ENCODE results near the gene ROBO3. TPM values are rescaled to one million over a fixed set of nuclear protein-coding genes. Genes with fewer than 3 reads are reported as not detected.

The ROBO3 gene
- total and polyA plus RNA-seq, 10 of the 15 experiments (the other 5 are each of a cell fraction or from before 2014, with no cell fraction given): 0.10 to 0.63 (median 0.31) TPM; not detected in 2

DNA sequence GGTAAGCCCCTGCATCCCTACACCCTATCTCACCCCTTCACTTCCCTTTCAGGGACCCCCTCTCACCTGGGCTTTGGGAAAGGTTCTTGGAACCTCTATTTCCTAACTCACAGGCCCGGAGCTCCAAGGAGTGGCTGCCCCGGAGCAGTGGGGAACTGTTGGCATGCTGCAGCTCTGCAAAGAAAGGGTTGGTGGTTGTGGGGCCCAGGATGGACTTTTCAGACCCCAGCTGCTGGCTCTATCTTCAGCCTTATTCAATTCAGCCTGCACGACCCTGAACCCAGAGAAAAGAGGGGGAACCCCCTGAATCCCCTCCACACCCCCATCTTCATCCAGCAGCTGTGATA lies 22.4 kb downstream of the ROBO3 start:
- Histone ChIP-seq H3K9me3 (replicated peaks; ENCODE audit: control insufficient read depth, insufficient read depth, low read length) (no peaks in the 10 kb centered on the region), H3K27ac (ENCODE audit: control insufficient read depth, insufficient read depth) (no peak overlapping the region), H3K4me2 (ENCODE audit: control insufficient read depth, insufficient read depth) (no peak overlapping the region), H3K4me1 (ENCODE audit: control insufficient read depth, insufficient read depth, low read length) (no peaks in the 10 kb centered on the region), H2AFZ (ENCODE audit: control insufficient read depth, low read depth, low read length) (no peak overlapping the region), H3K9ac (ENCODE audit: control insufficient read depth, insufficient read depth, low read length) (no peak overlapping the region), H3K36me3 (ENCODE audit: control insufficient read depth in 2 of 2, insufficient read depth in 2 of 2, low read length in 1 of 2) (no peaks in the 10 kb centered on the region; a peak in 1 of 4 replicates), H4K20me1 (ENCODE audit: control insufficient read depth, insufficient read depth) (no peaks in the 10 kb centered on the region), H3K4me3 (no peak overlapping the region), H3K79me2 (ENCODE audit: control insufficient read depth, insufficient read depth, low read length) (no peaks in the 10 kb centered on the region), H3K27me3 (replicated peaks in 1 of 2; ENCODE audit: control insufficient read depth in 2 of 2, insufficient read depth in 2 of 2, low read length in 1 of 2) (peaks cover 0 to 4% of the 10 kb centered on the region in 2 experiments; a peak in 3 of 4 replicates)
- FAIRE-seq: no peak
- ChIA-PET CTCF (interaction anchor here (1.1 to 1.4 kb wide), 2 partner anchors 52 to 94 kb away, joined by 3 to 4 read pairs; no protein-coding TSS in a partner anchor), RAD21 (ENCODE audit: unreplicated experiment) (no interaction called here), POLR2A (no interaction called here), SMC1A (ENCODE audit: uncharacterized antibody, unreplicated experiment) (no interaction called here)
- intact Hi-C loops (cut with micrococcal nuclease; ENCODE audit: unreplicated experiment) (loop anchor here (10.0 kb wide), 1 partner anchor 257 kb away; no protein-coding TSS in a partner anchor), in situ Hi-C loops (cut with MboI) (no loop called here)
- WGBS (ENCODE audit: insufficient coverage, insufficient replicate concordance, low lambda C conversion rate, missing lambda C conversion rate): 27% methylated on average over 2 of the region's 3 CpGs
- BruUV-seq (replicated peaks): no TSS peak
- ATAC-seq: no peak
- no peak for DNase-seq (ENCODE audit: low read depth, low spot score)
- TF ChIP-seq, protein P1, sequence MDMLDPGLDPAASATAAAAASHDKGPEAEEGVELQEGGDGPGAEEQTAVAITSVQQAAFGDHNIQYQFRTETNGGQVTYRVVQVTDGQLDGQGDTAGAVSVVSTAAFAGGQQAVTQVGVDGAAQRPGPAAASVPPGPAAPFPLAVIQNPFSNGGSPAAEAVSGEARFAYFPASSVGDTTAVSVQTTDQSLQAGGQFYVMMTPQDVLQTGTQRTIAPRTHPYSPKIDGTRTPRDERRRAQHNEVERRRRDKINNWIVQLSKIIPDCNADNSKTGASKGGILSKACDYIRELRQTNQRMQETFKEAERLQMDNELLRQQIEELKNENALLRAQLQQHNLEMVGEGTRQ (IDR thresholded peaks at IDR 0.05; ENCODE audit: borderline replicate concordance, low read depth, low read length): no peak
- no peak for TF ChIP-seq KLF5 (IDR thresholded peaks at IDR 0.05; ENCODE audit: partially characterized antibody)
- TF ChIP-seq, protein P2, sequence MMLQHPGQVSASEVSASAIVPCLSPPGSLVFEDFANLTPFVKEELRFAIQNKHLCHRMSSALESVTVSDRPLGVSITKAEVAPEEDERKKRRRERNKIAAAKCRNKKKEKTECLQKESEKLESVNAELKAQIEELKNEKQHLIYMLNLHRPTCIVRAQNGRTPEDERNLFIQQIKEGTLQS (IDR thresholded peaks at IDR 0.05; ENCODE audit: borderline replicate concordance, extremely low read depth, low read depth, low read length): no peak
- no peak for TF ChIP-seq FOXM1 (IDR thresholded peaks at IDR 0.05; ENCODE audit: low read depth, low read length)
- no peak for TF ChIP-seq NR2F1 (conservative IDR thresholded peaks at IDR 0.05)
- TF ChIP-seq MTA2 (IDR thresholded peaks at IDR 0.05; ENCODE audit: low read depth): no peak
- no peak for TF ChIP-seq ESRRA (IDR thresholded peaks at IDR 0.05; ENCODE audit: low read length)
- TF ChIP-seq, protein P3, sequence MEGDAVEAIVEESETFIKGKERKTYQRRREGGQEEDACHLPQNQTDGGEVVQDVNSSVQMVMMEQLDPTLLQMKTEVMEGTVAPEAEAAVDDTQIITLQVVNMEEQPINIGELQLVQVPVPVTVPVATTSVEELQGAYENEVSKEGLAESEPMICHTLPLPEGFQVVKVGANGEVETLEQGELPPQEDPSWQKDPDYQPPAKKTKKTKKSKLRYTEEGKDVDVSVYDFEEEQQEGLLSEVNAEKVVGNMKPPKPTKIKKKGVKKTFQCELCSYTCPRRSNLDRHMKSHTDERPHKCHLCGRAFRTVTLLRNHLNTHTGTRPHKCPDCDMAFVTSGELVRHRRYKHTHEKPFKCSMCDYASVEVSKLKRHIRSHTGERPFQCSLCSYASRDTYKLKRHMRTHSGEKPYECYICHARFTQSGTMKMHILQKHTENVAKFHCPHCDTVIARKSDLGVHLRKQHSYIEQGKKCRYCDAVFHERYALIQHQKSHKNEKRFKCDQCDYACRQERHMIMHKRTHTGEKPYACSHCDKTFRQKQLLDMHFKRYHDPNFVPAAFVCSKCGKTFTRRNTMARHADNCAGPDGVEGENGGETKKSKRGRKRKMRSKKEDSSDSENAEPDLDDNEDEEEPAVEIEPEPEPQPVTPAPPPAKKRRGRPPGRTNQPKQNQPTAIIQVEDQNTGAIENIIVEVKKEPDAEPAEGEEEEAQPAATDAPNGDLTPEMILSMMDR (IDR thresholded peaks at IDR 0.05 in 2 of 3, conservative IDR thresholded peaks at IDR 0.05 in 1 of 3; ENCODE audit: control insufficient read depth in 2 of 3, extremely low read depth in 1 of 3, insufficient read depth in 1 of 3, low read depth in 3 of 3, low read length in 3 of 3): no peak
- TF ChIP-seq, protein P4, sequence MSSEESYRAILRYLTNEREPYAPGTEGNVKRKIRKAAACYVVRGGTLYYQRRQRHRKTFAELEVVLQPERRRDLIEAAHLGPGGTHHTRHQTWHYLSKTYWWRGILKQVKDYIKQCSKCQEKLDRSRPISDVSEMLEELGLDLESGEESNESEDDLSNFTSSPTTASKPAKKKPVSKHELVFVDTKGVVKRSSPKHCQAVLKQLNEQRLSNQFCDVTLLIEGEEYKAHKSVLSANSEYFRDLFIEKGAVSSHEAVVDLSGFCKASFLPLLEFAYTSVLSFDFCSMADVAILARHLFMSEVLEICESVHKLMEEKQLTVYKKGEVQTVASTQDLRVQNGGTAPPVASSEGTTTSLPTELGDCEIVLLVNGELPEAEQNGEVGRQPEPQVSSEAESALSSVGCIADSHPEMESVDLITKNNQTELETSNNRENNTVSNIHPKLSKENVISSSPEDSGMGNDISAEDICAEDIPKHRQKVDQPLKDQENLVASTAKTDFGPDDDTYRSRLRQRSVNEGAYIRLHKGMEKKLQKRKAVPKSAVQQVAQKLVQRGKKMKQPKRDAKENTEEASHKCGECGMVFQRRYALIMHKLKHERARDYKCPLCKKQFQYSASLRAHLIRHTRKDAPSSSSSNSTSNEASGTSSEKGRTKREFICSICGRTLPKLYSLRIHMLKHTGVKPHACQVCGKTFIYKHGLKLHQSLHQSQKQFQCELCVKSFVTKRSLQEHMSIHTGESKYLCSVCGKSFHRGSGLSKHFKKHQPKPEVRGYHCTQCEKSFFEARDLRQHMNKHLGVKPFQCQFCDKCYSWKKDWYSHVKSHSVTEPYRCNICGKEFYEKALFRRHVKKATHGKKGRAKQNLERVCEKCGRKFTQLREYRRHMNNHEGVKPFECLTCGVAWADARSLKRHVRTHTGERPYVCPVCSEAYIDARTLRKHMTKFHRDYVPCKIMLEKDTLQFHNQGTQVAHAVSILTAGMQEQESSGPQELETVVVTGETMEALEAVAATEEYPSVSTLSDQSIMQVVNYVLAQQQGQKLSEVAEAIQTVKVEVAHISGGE (CRISPR knock-in tag; IDR thresholded peaks at IDR 0.05): no peak
- TF ChIP-seq, protein P5, sequence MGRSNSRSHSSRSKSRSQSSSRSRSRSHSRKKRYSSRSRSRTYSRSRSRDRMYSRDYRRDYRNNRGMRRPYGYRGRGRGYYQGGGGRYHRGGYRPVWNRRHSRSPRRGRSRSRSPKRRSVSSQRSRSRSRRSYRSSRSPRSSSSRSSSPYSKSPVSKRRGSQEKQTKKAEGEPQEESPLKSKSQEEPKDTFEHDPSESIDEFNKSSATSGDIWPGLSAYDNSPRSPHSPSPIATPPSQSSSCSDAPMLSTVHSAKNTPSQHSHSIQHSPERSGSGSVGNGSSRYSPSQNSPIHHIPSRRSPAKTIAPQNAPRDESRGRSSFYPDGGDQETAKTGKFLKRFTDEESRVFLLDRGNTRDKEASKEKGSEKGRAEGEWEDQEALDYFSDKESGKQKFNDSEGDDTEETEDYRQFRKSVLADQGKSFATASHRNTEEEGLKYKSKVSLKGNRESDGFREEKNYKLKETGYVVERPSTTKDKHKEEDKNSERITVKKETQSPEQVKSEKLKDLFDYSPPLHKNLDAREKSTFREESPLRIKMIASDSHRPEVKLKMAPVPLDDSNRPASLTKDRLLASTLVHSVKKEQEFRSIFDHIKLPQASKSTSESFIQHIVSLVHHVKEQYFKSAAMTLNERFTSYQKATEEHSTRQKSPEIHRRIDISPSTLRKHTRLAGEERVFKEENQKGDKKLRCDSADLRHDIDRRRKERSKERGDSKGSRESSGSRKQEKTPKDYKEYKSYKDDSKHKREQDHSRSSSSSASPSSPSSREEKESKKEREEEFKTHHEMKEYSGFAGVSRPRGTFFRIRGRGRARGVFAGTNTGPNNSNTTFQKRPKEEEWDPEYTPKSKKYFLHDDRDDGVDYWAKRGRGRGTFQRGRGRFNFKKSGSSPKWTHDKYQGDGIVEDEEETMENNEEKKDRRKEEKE (IDR thresholded peaks at IDR 0.05): no peak
- TF ChIP-seq, protein P6, sequence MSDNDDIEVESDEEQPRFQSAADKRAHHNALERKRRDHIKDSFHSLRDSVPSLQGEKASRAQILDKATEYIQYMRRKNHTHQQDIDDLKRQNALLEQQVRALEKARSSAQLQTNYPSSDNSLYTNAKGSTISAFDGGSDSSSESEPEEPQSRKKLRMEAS (IDR thresholded peaks at IDR 0.05; ENCODE audit: low read depth, low read length): no peak
- TF ChIP-seq HDAC6 (IDR thresholded peaks at IDR 0.05; ENCODE audit: unreplicated experiment): no peak
- TF ChIP-seq NRF1 (conservative IDR thresholded peaks at IDR 0.05; ENCODE audit: low read depth, low read length): no peak
- TF ChIP-seq CREB1 (IDR thresholded peaks at IDR 0.05; ENCODE audit: low read depth): no peak
